ENCODE data around the gene FCHSD2.

- TF ChIP-seq CTCF (IDR thresholded peaks at IDR 0.05) (no peak), HDAC2 (IDR thresholded peaks at IDR 0.05) (no peak), HMGXB4 (CRISPR knock-in tag; IDR thresholded peaks at IDR 0.05; ENCODE audit: borderline replicate concordance) (no peak), BCL3 (IDR thresholded peaks at IDR 0.05) (no peak), JUNB (IDR thresholded peaks at IDR 0.05) (no peak), CBX8 (IDR thresholded peaks at IDR 0.05) (no peak), EP300 (IDR thresholded peaks at IDR 0.05) (no peak), POLR2A (IDR thresholded peaks at IDR 0.05; ENCODE audit: low read length) (no peak), FOSL2 (IDR thresholded peaks at IDR 0.05) (no peak), FOSL2 (CRISPR knock-in tag; IDR thresholded peaks at IDR 0.05) (no peak), MAFK (IDR thresholded peaks at IDR 0.05; ENCODE audit: partially characterized antibody) (no peak), PBX3 (IDR thresholded peaks at IDR 0.05) (no peak), USF2 (IDR thresholded peaks at IDR 0.05) (no peak)
Observed at GRCh38 chr11:73189315-73189714, 47.2 kb upstream of the FCHSD2 start.
